Hindlimb muscle (tissue), 1 donor: ENCODE data around the gene TSHZ2. TPM values are rescaled to one million over a fixed set of nuclear protein-coding genes. Genes with fewer than 3 reads are reported as not detected.
"Not testable (repeated sequence)": the region's sequence is repeated elsewhere in the genome, so short reads cannot be mapped to it uniquely, and the experiment has no call there.

ENCODE experiments used
- DNase-seq: peaks from one replicate; pipeline ENCODE4 v3.0.0-alpha.2; 2013
- polyA plus RNA-seq: library from polyadenylated mRNA; unstranded; fragments of 120-200 nt; gene quantifications from one replicate; pipeline ENCODE4 v1.2.1, GENCODE V29; 2013; ENCODE audit not compliant: insufficient read length

The TSHZ2 gene
- polyA plus RNA-seq, 1 donor: 8.3 TPM

DNA sequence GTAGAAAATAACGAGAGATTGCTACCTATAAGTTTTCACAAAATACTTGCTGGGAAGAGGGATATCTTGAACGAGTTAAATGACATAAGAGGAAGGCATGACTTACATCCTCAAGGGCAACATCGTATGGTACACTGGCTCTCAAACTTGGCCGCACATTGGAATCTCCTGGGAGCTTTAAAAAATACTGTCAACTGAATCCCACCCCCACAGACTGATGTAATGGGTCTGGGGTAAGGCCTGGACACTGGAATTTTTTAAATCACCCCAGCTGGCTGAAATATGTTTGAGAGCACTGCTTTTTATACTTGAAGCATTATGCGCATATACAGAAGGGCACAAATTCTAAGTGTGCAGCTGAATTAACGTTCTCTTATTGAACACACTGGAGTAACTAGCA, 8.0 kb upstream of the TSHZ2 start:
- no peak for DNase-seq

DNA sequence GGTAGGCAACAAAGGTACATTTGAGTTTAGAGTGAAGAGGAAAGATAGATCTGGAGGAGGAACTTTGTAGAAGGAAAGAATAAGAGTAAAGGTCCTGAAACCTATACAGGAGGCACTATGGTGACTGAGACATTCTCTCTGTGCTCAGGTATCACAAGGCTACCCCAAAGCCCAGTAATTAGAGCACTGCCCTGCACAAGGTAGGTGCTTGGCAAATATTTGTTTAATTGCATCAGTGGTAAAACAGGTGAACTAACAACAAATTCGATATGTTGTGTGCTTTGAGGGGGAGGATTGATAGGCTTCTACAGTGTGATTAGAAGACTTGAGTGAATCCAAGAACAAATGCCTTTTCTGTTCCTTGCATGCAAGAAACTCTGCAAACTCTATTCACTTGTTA, 6.8 kb upstream of the TSHZ2 start:
- DNase-seq: no peak

DNA sequence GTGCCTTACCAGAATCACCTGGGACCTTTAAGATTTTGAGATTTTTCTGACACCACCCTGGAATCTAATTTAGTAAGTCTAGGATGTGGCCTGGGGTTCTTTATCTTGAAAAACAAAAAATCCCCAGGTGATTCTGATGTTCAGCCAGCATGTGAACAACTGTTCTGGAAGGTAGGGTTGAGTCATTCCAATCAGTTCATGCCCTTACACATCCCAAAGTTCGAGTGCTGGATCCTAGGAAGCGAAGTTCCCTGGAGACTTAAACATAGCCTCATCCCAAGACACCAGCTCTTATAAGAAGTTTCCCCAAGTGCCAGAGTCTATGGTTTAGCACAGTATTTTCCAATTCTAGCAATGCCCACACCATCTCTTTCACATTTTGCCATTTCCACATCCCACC, 6.3 kb upstream of the TSHZ2 start:
- DNase-seq: no peak

DNA sequence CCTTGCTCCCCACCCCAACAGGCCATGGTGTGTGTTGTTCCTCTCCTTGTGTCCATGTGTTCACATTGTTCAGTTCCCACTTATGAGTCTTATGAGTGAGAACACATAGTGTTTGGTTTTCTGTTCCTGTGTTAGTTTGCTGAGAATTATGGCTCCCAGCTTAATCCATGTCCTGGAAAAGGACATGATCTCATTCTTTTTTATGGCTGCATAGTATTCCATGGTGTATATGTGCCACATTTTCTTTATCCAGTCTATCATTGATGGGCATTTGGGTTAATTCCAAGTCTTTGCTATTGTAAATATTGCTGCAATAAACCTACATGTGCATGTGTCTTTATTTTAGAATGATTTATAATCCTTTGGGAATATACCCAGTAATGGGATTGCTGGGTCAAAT, 5.6 kb upstream of the TSHZ2 start:
- DNase-seq: not testable (repeated sequence)

DNA sequence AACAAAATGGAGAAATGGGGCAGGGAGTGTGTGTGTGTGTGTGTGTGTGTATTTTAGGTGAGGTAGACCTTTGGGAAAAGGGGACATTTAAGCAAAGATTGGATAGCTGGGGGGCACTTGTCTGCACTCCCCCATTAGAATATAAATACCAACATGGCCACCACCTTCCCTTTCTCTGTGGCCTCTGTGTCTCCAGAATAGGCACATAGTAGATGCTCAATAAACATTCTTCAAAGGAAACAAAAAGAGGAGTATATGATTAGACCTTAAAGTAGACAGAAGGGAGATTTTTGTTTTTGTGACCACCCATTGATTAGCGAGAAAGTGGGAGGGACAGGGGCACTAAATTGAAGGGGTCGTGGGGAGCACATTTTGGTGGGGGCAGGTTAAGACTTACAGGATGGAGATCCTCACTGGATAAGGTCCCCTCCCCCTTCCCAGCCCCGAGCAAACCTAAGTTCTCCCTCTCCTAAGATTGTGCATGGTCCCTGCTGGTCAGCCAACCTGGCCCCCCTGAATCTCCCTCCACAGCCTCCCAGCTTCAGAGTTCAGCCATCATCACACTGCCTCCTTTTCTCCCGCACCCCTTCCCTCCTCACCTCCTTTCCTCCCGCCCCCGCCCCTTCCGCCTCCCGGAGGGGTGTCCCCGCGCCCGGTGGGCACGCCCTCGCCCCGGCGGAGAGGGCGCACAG, 514 bp upstream of the TSHZ2 start:
- DNase-seq: no peak

DNA sequence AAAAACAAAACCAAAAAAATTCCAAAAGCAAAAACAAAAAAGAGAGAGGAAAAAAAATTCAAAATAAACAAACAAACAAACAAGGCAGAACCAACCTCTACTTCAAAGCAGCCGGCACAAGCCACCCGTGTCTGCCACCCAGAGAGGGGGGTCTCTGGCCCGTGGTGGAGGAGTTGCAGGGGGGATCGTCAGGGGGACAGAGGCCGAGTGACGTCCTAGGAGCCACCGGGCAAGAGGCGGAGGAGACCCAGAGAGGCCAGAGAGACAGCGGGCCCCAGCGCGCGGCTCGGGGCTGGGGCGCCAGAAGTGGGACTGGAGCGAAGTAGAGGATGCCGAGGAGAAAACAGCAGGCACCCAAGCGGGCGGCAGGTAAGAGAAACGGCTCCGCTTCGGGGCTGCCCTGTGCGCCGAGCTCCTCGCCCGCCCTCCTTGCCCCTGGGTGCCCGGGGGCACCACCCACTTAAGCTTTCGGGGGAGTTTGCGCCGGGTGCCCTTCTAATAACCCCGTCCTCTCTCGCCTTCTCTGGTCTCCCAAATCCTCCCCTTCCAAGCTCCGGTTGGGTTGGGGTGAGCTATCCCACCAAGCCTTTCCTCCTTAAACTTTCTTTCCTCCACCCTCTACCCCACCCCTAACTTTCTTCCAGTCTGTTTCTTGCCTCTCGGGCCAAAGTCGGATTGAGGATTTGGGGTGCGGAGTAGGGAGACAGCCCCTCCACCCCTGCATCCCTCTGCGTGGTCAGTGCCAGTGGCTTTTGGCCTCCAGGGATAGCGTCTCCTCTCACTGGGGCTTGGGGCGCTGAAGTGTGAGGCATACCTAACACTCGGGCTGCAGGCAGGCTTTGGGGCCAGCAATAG, 1.0 kb downstream of the TSHZ2 start:
- DNase-seq: no peak

DNA sequence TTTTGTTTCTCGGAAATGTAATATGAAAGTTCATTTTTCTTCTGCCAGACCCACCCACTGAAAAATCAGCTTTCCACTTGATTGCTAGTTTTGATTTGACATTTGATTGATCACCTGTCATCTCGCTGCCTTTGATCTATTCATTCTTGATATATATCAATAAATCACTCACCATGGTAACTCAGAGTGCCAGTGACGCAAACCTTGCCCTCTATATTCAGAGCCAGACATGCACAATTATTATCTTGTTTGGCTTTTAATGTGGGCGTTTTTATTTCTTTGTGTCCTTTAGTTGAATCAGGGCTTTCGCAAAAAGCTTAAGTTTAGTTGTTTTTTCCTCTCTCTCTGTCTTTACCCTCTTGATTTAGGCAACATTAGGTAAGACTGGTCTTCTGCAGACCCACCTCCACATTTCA, 2.0 kb downstream of the TSHZ2 start:
- DNase-seq: no peak

DNA sequence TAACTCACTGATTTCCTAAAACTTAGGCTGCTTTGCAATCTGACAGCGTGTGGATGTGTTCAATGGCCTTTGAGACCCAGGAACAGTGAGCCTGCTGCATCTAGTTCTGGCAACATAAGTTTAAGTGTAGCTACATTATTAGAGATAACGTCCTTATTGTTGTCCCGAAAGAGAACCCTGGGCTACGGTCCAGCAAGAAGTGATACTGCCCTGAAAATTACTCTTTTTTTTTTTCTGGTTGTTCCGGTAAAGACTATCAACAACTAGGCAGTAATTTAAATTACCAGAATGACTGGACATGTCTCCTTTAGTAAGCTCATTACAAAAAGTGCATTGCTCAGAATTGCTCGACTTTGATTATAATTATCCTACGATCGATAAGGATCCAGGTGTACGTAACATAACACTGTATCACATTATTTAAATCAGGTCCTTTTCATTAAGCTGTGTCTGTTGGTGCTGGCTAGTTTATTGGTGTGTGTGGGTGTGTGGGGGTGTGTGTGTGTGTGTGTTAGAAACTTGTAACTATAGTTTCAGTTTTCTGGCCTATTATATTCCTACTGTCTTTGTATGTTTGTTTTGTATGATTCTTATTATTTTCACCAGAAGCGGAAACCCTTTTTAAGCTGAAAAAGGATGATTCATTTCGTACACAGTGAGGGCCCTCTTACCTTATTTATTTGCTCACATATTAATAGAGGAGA, 3.0 kb downstream of the TSHZ2 start:
- DNase-seq: no peak

DNA sequence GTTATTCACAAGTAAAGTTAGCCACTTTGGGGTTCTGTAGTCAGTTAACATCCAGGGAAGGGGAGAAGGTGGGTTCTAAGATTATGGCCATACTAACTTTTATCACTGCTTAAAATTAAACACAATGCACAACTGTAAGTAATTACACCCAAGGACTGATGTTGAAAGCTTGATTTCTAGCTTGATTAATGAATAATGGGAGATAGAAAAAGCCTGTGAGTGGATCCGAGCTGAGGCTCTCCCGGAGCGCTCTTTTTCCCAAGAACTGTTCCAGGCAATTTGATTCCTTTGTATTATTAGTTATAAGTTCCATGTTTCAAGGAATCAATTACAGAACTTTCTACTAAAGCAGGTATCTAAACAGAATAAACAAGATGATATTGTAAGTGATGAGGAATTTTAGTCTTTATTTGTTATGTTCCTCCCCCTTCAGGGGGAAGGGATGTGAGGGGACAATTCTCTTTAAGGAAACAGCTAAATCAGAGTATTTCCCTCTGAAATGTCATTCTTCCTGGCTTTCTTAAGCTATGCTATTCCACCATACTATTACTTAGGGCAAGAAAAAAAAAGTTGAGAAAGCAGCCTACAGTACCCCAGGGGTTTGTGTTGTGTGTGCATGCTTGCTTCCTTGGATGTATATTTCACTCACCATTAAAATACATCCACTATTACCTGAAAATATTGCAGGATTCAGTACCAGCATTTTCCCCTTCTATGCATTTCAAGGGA, 3.8 kb downstream of the TSHZ2 start:
- no peak for DNase-seq

DNA sequence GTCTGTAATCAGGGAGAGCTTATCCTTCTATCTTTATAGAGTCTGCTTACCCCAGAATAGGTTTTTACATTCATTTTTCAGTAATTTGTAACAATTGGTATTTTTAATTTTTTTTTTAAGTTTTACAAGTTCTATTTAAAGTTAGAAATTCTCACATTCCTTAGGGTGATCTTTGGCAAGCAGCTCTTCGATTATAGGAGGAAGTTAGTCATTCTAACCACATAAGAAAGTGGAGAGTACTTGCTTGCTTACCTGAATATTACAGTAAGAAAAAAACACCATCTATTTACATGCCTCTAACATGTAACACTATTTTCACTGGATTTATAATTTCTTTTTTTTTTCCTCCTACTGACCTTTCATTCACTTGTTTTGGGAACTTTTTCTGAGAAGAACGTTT, 6.7 kb downstream of the TSHZ2 start:
- DNase-seq: no peak

DNA sequence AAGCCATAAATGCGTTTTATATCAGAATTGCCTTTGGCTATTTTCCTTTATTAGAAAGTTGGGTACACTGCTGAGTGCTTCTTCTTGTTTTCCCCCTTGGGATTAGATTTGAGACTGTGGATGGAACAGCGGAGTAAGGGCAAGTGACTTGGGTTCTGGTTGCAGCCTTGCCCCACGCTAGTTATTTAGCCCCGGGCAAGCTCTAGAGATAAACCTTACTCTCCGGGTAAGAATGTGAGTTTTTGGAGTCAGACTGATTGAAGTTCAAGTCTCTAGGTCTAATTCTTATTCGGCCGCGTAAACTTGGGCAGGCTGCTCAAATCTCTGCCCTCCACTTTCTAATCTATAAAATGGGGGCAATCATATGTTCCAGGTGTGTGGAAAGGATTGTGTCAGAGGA, 8.9 kb downstream of the TSHZ2 start:
- DNase-seq: no peak

DNA sequence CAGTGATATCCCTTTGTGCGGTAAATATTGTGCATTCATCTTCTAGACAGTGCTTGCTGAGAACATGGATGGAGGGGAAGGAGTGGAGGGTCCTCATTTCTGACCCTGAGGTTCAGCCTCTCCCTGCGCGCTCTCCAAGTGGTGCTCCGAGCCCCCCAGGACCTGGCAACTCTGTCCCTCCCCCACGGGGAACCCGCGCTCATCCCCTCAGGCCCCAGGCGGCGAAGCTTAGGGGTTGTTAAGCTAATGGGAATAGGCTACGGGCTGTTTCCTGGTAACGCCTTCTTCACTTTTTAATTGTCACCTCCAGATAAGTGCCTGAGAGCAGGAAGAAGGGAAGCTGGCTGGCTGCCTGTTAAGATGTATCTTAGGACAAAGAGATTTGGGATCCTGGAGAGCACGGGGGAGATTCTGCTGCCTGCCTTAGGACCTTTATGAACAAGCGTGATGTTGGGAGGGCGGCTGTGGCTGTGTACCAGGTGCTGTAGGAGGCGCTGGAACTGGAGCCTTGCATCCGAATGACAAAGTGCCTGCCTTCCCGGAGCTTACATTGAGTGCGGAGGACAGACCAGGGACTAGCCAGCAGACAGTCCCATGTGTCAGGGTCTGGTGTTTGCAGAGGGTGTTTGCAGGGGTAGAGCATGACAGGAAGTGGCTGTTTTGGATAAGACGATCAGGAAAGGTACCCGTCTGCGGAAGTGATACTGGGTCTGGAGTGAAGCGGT, 11.7 kb downstream of the TSHZ2 start:
- DNase-seq: no peak

DNA sequence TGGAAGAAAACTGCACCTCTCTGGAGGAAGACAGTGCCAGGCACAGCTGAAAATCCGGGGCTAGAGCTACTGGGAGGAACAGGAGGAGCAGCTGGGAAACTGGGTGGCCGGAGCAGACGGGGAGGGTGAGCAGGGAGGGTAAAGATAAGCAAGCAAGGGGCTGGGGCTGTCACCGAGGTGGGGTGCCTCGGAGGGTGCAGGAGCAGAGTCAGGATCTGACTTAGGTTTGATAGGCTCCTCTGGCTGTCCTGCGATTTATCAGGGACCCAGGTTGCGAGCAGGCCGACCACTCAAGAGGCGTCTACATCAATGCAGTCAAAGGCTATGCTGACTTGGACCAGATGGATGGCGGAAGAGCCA, 12.3 kb downstream of the TSHZ2 start:
- no peak for DNase-seq

DNA sequence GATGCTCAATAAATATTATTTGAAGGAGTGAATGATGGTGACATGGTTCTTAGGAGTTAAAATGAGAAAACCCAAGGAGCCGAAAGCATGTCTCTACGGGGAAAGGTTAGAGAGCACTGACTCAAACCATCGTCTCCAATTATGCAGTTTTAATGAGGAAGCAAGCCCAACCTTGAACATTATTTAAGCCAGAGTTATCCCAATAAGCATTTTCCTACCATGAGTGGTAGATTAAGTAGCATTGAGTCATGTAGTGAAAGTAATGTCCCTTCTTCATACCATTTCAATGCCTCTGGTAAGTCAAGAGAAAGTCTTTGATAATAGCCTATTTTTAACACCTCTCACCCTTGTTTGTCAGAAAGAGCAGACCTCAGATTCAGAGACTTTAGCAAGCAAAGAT, 13.5 kb downstream of the TSHZ2 start:
- DNase-seq: no peak

DNA sequence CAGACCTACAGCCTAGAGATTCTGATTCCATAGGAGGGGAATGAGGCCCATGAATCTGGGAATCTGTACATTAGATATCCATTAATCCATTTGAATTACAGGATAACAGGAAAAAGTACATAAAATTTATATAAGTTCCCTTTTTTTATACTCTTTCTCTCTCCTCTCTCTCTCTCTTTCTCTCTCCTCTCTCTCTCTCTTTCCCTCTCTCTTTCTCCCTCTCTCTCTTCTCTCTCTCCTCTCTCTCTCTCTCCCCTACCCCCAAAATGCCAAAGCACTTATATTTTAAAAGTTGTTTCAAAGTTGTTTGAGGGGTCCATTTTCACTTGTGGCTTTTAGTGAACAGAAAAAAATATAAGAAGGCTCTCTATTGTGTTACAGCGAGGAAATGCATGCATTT, 15.1 kb downstream of the TSHZ2 start:
- no peak for DNase-seq

DNA sequence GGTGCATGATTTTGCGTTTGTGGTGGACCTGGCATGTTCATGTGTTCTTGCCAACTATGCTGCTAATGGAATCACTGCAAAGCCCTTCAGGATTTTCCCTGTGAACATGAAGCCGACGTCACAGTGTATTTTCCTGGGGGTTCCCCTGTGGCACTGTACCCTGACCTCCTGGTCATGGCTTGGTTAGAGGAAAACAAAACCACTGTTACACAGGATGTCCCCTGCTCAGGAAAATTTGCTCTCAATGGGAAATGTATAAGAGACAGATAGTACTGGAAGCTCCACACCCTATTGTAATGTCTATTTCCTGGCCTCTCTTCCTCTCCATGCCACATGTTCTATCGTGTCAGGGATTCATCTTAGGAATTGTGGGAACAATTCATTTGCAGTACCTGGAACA, 19.7 kb downstream of the TSHZ2 start:
- DNase-seq: no peak

DNA sequence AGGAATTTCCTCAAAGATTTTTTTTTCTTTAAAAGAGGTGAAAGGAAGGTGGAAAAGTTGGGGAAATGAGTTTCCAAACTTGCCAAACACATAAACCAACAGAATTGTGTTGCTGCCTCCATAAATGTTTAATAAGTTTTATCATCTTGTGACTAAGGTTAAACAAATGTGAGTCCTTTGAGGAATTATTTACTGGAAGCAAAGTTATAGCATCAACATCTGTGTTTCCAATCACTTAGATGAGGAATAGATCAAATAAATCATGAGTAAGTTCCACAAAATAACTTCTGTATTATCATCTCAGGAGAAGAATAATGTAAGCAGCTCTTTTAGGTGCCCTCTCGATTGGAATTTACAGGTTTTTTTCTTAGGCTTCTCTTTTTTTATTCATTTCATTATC, 20.5 kb downstream of the TSHZ2 start:
- DNase-seq: no peak

DNA sequence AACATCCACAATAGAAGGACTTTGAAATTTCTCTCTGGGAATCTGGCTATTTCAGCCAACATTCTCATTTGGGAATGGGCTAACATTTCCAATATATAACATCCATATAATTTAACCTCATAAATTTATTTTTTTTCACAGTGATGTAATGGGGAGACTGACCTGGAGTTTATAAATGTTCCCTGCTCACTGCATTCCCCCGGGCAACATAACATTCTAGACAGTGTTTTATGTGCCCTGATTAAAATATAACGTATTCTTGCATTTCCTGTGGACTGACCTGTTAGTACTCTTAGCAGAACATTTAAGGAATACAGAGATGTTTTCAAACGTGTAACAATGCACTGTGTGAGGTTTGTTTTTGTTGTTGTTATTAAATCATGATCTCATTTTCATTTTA, 20.9 kb downstream of the TSHZ2 start:
- no peak for DNase-seq

DNA sequence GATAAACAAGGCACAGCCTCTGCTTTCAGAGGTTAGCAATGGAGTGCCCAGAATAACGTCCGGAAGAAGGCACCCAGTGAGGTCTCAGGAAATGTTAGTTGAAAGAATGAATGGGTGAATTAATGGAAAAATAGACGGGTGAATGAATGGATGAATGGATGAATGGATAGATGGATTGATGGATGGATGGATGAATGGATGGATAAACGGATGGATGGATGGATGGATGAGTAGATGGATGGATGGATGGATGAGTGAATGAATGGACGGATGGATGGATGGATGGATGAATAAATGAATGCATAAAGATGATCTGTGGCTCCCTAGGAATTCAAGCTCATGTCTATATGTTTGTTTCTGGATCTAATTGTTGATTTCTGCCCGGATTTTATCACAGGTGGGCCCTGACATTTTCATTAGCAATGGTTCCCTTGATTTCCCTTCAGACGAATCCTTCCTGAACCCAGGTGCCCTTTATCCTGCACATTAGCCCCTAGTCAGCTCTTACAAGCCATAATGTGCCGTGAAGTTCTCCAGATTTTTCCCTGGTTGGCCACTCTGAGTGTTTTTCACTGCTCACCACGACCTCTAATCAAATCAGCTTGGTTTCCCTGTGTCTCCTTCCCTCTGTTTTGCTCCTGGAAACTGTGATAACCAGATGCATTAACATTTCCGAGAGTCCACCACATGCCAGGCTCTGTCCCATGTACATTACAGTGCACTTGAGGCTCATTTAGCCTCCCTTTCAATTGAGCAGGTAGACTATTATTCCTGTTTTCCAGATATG, 22.2 kb downstream of the TSHZ2 start:
- no peak for DNase-seq

DNA sequence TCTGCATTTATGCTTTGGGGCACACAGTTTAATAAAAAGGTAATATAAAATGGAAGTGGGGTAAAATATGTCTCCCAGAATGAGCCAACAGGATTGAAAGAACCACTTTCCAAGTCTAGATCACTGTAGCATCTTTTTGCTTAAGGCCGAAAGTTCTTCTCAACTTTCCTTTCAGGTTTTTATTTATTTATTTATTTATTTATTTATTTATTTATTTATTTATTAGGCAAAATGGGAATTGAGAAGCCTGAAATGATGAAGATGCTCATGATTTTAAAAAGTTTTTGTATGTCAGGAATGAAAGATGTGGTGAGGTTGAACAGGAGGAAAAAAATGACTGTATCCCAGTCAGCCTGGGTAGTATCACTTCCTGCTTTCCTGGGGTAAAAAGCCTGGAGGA, 24.0 kb downstream of the TSHZ2 start:
- no peak for DNase-seq

DNA sequence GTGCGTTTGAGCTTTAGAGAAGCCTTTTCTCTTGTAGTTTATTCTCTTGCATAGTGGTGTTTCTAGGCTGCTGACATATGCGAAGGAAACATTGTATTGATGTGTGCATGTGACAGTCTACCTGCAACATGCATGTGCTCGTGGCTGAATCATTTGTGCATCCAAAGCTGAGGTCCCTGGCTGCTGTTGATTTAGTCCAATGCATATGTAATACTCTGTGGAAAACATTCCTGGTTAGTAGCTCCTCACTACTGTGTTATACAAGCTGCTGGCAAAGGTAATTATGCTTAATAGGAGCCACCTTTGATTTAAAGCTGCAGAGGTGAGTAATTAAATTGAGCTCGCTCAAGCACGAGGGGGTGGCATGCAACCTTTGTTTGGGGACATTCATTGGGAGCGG, 24.5 kb downstream of the TSHZ2 start:
- no peak for DNase-seq

DNA sequence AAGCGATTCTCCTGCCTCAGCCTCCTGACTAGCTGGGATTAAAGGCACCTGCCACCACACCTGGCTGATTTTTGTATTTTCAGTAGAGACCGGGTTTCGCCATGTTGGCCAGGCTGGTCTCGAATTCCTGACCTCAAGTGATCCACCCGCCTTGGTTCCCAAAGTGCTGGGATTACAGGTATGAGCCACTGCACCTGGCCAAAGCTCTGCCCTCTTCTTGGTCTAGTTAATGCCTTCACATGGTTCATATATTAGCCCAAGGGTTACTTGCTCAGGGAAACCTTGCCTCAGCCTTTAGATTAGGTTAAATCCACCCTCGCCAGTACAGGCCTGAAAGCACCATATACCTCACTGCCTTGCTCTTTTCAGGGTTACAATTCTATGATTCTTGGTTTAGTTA, 26.1 kb downstream of the TSHZ2 start:
- DNase-seq: no peak
